H9 (cell line): Measurements from ENCODE around the gene TCEA2. TPM values are rescaled to one million over a fixed set of nuclear protein-coding genes. Genes with fewer than 3 reads are reported as not detected.

Experiments used
- DNase-seq: peaks from one replicate; pipeline ENCODE4 v3.0.0-alpha.2; 2017
- H2AFZ ChIP-seq: one replicate; pipeline ENCODE4 v1.6.1; 2013; ENCODE audit warnings: mild to moderate bottlenecking, low read length, control low read depth, moderate library complexity
- H2AK5ac ChIP-seq: 2 replicates; pipeline ENCODE4 v1.6.1; 2013; ENCODE audit warnings: low read length, control low read depth, mixed read lengths; ENCODE audit not compliant: insufficient read length
- H2BK120ac ChIP-seq: one replicate; pipeline ENCODE4 v1.6.1; 2013; ENCODE audit warnings: low read depth, mild to moderate bottlenecking, low read length, control low read depth, inconsistent platforms; ENCODE audit not compliant: poor library complexity, severe bottlenecking
- H2BK12ac ChIP-seq: 2 replicates; pipeline ENCODE4 v1.6.1; 2013; ENCODE audit warnings: low read length, control low read depth, mixed read lengths, low read depth; ENCODE audit not compliant: insufficient read length
- H2BK15ac ChIP-seq: 2 replicates; pipeline ENCODE4 v1.6.1; 2013; ENCODE audit warnings: low read depth, low read length, control low read depth
- H2BK20ac ChIP-seq: one replicate; pipeline ENCODE4 v1.6.1; 2013; ENCODE audit warnings: low read depth, mild to moderate bottlenecking, low read length, control low read depth, inconsistent platforms; ENCODE audit not compliant: poor library complexity, severe bottlenecking
- H2BK5ac ChIP-seq: 2 replicates; pipeline ENCODE4 v1.6.1; 2013; ENCODE audit warnings: low read length, control low read depth, mixed read lengths; ENCODE audit not compliant: insufficient read length
- H3K14ac ChIP-seq: 2 replicates; pipeline ENCODE4 v1.6.1; 2013; ENCODE audit warnings: low read length, control low read depth; ENCODE audit not compliant: insufficient read depth
- H3K18ac ChIP-seq: 2 replicates; pipeline ENCODE4 v1.6.1; 2013; ENCODE audit warnings: low read depth, mild to moderate bottlenecking, mixed read lengths, low read length, control low read depth; ENCODE audit not compliant: insufficient read length
- H3K23ac ChIP-seq: 2 replicates; pipeline ENCODE4 v1.6.1; 2013; ENCODE audit warnings: low read length, control low read depth, mixed read lengths, low read depth; ENCODE audit not compliant: insufficient read length
- H3K23me2 ChIP-seq: 2 replicates; pipeline ENCODE4 v1.6.1; 2013; ENCODE audit warnings: low read depth, mild to moderate bottlenecking, mixed read lengths, low read length, control low read depth; ENCODE audit not compliant: insufficient read length, poor library complexity, severe bottlenecking
- H3K27ac ChIP-seq: 2 replicates; pipeline ENCODE4 v1.5.1; 2013; ENCODE audit warnings: low read length, control low read depth, mixed read lengths, low read depth; ENCODE audit not compliant: insufficient read length
- H3K27me3 ChIP-seq: 2 replicates; pipeline ENCODE4 v1.6.1; 2013; ENCODE audit warnings: low read length, control low read depth, inconsistent platforms; ENCODE audit not compliant: insufficient read depth
- H3K4ac ChIP-seq: 2 replicates; pipeline ENCODE4 v1.6.1; 2013; ENCODE audit warnings: low read depth, mild to moderate bottlenecking, control low read depth, inconsistent platforms, low read length, moderate library complexity
- H3K4me1 ChIP-seq: 2 replicates; pipeline ENCODE4 v1.6.1; 2013; ENCODE audit warnings: low read length, control low read depth, inconsistent platforms; ENCODE audit not compliant: insufficient read depth
- H3K4me2 ChIP-seq: 2 replicates; pipeline ENCODE4 v1.6.1; 2013; ENCODE audit warnings: low read length, control low read depth, mixed read lengths; ENCODE audit not compliant: insufficient read length, insufficient read depth
- H3K56ac ChIP-seq: 2 replicates; pipeline ENCODE4 v1.6.1; 2013; ENCODE audit warnings: low read depth, mild to moderate bottlenecking, mixed read lengths, low read length, control low read depth; ENCODE audit not compliant: insufficient read length
- H3K79me1 ChIP-seq: 2 replicates; pipeline ENCODE4 v1.6.1; 2013; ENCODE audit warnings: low read depth, mild to moderate bottlenecking, moderate library complexity, low read length, control low read depth, inconsistent platforms; ENCODE audit not compliant: insufficient read depth, poor library complexity, severe bottlenecking
- H3K79me2 ChIP-seq: 2 replicates; pipeline ENCODE4 v1.6.1; 2013; ENCODE audit warnings: low read length, control low read depth, inconsistent platforms; ENCODE audit not compliant: insufficient read depth
- H3K9ac ChIP-seq: 2 replicates; pipeline ENCODE4 v1.6.1; 2013; ENCODE audit warnings: low read length, control low read depth, mixed read lengths; ENCODE audit not compliant: insufficient read length; ENCODE audit errors: extremely low read depth
- H3K9me3 ChIP-seq: one replicate; pipeline ENCODE4 v1.6.1; 2013; ENCODE audit warnings: low read depth, low read length, inconsistent platforms; ENCODE audit not compliant: control insufficient read depth
- H3T11ph ChIP-seq: one replicate; pipeline ENCODE4 v1.6.1; 2013; ENCODE audit warnings: mild to moderate bottlenecking, low read length, control low read depth, inconsistent platforms
- H4K20me1 ChIP-seq: one replicate; pipeline ENCODE4 v1.6.1; 2013; ENCODE audit not compliant: control insufficient read depth, insufficient read length, insufficient read depth
- H4K5ac ChIP-seq: 2 replicates; pipeline ENCODE4 v1.6.1; 2013; ENCODE audit warnings: low read depth, mild to moderate bottlenecking, mixed read lengths, low read length, control low read depth; ENCODE audit not compliant: insufficient read length
- H4K8ac ChIP-seq: replicated peaks from 2 replicates; pipeline ENCODE4 v1.6.1; 2013; ENCODE audit warnings: low read length, control low read depth, mixed read lengths, low read depth; ENCODE audit not compliant: insufficient read length
- H4K91ac ChIP-seq: 2 replicates; pipeline ENCODE4 v1.6.1; 2013; ENCODE audit warnings: low read depth, mild to moderate bottlenecking, moderate library complexity, mixed read lengths, low read length, control low read depth; ENCODE audit not compliant: insufficient read length
- H3K27ac Mint-ChIP-seq, 3 experiments: 2 replicates in 2 of 3; 3 replicates in 1 of 3; pipeline ENCODE4 v1.8.0; 2020 to 2021; ENCODE audit warnings: mixed read lengths in 3 of 3, mild to moderate bottlenecking in 1 of 3, moderate library complexity in 1 of 3
- H3K27me3 Mint-ChIP-seq: 2 replicates; pipeline ENCODE4 v1.8.0; 2021; ENCODE audit warnings: low read depth, mild to moderate bottlenecking, moderate library complexity, mixed read lengths
- H3K36me3 Mint-ChIP-seq, 3 experiments: 2 replicates in 2 of 3; 3 replicates in 1 of 3; pipeline ENCODE4 v1.8.0; 2020 to 2021; ENCODE audit warnings: low read depth in 3 of 3, mixed read lengths in 3 of 3; ENCODE audit not compliant: insufficient read depth in 1 of 3
- H3K4me1 Mint-ChIP-seq, 2 experiments: 2 replicates each; pipeline ENCODE4 v1.8.0; 2020; ENCODE audit warnings: mixed read lengths in 2 of 2
- H3K4me3 Mint-ChIP-seq, 2 experiments: 2 replicates in 1 of 2; 3 replicates in 1 of 2; pipeline ENCODE4 v1.8.0; 2020 to 2021; ENCODE audit warnings: mild to moderate bottlenecking in 2 of 2, mixed read lengths in 2 of 2, moderate library complexity in 1 of 2
- H3K9me3 Mint-ChIP-seq, 2 experiments: 2 replicates in 1 of 2; 3 replicates in 1 of 2; pipeline ENCODE4 v1.8.0; 2020; ENCODE audit warnings: mild to moderate bottlenecking in 2 of 2, mixed read lengths in 2 of 2, moderate library complexity in 1 of 2
- WGBS: extraction: QIAGEN DNeasy Blood & Tissue Kit; methylation state at CpG from one replicate; pipeline ENCODE4 v1.1.7; 2013; ENCODE audit warnings: missing lambda C conversion rate, low lambda C conversion rate, mixed read lengths; ENCODE audit not compliant: insufficient read length; ENCODE audit errors: extremely low coverage; 5-methylcytosine and 5-hydroxymethylcytosine counted together
- total RNA-seq: library from RNA; stranded (reverse); gene quantifications from 2 replicates; pipeline ENCODE4 v1.2.1, GENCODE V29; 2021
- TF ChIP-seq, protein P1 (sequence below): fragments of 200-600 bp; sonication (generic); conservative IDR thresholded peaks from 3 replicates; pipeline ENCODE4 v1.8.0; 2021; ENCODE audit warnings: antibody characterized with exemption, mild to moderate bottlenecking

The TCEA2 gene
- total RNA-seq, 1 experiment from 2014 or later = 51.7 TPM

DNA sequence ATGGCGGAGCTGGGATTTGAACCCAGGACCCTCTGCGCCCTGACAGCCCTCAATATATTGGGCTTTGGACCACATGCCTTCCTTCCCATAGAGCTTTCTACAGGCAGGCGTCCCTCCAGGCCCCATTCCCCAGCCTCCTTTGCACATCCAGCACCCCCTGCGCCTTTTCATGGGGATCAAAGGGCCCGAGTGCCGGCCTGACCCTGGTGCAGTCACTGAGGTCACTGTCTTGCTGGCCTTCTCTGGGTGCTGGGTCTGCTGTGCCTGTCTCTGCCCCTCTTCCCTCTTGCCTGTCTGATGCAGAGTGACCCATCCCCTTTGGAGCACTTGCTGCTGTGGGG is 18.6 kb downstream of the TCEA2 start:
- DNase-seq = no peak
- Mint-ChIP-seq H3K9me3 (peaks cover under 1 to 2% of the 10 kb centered on the region in 2 experiments; a peak in 3 of 5 replicates), H3K4me1 (peaks cover 32 to 45% of the 10 kb centered on the region in 2 experiments), H3K27ac (peak overlapping the region in 1 of 3 experiments; percentile 65; a peak in 1 of 7 replicates), H3K36me3 (no peaks in the 10 kb centered on the region; a peak in 1 of 7 replicates), H3K27me3 (peaks cover 56% of the 10 kb centered on the region), H3K4me3 (peak overlapping the region in 1 of 2 experiments; percentile 69; a peak in 2 of 5 replicates)
- peaks cover 5% of the 10 kb centered on the region; the same call in 1 of the 2 replicates for H3K27me3 ChIP-seq
- no peak overlapping the region for H3K23ac ChIP-seq
- H2AK5ac ChIP-seq = no peak overlapping the region
- no peak overlapping the region for H3K14ac ChIP-seq
- no peak overlapping the region for H2BK20ac ChIP-seq
- H3K4me2 ChIP-seq = no peak overlapping the region
- no peak overlapping the region for H3K9ac ChIP-seq
- H3K9me3 ChIP-seq = no peaks in the 10 kb centered on the region
- no peak overlapping the region for H4K91ac ChIP-seq
- no peak overlapping the region for H3K18ac ChIP-seq
- H3K27ac ChIP-seq = no peak overlapping the region
- peaks cover 20% of the 10 kb centered on the region for H3K23me2 ChIP-seq
- H2BK5ac ChIP-seq = no peak overlapping the region
- no peaks in the 10 kb centered on the region for H3K79me1 ChIP-seq
- H2AFZ ChIP-seq = no peak overlapping the region
- no peaks in the 10 kb centered on the region; the same call in 1 of the 2 replicates for H3K4me1 ChIP-seq
- no peak overlapping the region for H2BK12ac ChIP-seq
- TF ChIP-seq, protein P1, sequence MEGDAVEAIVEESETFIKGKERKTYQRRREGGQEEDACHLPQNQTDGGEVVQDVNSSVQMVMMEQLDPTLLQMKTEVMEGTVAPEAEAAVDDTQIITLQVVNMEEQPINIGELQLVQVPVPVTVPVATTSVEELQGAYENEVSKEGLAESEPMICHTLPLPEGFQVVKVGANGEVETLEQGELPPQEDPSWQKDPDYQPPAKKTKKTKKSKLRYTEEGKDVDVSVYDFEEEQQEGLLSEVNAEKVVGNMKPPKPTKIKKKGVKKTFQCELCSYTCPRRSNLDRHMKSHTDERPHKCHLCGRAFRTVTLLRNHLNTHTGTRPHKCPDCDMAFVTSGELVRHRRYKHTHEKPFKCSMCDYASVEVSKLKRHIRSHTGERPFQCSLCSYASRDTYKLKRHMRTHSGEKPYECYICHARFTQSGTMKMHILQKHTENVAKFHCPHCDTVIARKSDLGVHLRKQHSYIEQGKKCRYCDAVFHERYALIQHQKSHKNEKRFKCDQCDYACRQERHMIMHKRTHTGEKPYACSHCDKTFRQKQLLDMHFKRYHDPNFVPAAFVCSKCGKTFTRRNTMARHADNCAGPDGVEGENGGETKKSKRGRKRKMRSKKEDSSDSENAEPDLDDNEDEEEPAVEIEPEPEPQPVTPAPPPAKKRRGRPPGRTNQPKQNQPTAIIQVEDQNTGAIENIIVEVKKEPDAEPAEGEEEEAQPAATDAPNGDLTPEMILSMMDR = no peak
- H4K5ac ChIP-seq = no peak overlapping the region
- H4K20me1 ChIP-seq = no peaks in the 10 kb centered on the region
- no peak overlapping the region for H2BK15ac ChIP-seq
- H2BK120ac ChIP-seq = no peak overlapping the region
- H3K56ac ChIP-seq = no peak overlapping the region
- WGBS = no CpG with 5 or more reads among the region's 6 CpGs
- H3T11ph ChIP-seq = no peak overlapping the region
- H3K79me2 ChIP-seq = no peaks in the 10 kb centered on the region
- no peak overlapping the region for H3K4ac ChIP-seq
- no peak overlapping the region for H4K8ac ChIP-seq
